Aorta (tissue), 5 donors: ENCODE data around the gene DNAH2. TPM values are rescaled to one million over a fixed set of nuclear protein-coding genes. Genes with fewer than 3 reads are reported as not detected.

Experiments
- ATAC-seq: fragments of 200-7000 bp; cut with Tn5 transposase; one replicate; pipeline ENCODE4 v1.9.1; 2022; ENCODE audit warnings: moderate library complexity; ENCODE audit not compliant: low FRiP score
- DNase-seq, 2 donors: peaks; one replicate each; pipeline ENCODE4 v3.0.0-alpha.2; 2020
- H3K27ac ChIP-seq, 2 donors: one replicate each; pipeline ENCODE4 v1.5.1; 2013; ENCODE audit warnings: low read length in 2 of 2, mild to moderate bottlenecking in 2 of 2, moderate library complexity in 2 of 2, control low read depth in 1 of 2, inconsistent platforms in 1 of 2, low read depth in 1 of 2
- H3K27me3 ChIP-seq, 2 donors: one replicate each; pipeline ENCODE4 v1.6.1; 2013; ENCODE audit warnings: control low read depth in 1 of 2, low read length in 1 of 2, mild to moderate bottlenecking in 1 of 2, moderate library complexity in 1 of 2; ENCODE audit not compliant: insufficient read depth in 2 of 2, control insufficient read depth in 1 of 2
- H3K36me3 ChIP-seq, 2 donors: one replicate each; pipeline ENCODE4 v1.6.1; 2013; ENCODE audit warnings: control low read depth in 1 of 2, low read length in 1 of 2, mild to moderate bottlenecking in 1 of 2; ENCODE audit not compliant: insufficient read depth in 2 of 2, control insufficient read depth in 1 of 2
- H3K4me1 ChIP-seq, 2 donors: one replicate each; pipeline ENCODE4 v1.6.1; 2013; ENCODE audit warnings: low read length in 2 of 2, control low read depth in 1 of 2, mild to moderate bottlenecking in 1 of 2, moderate library complexity in 1 of 2; ENCODE audit not compliant: insufficient read depth in 2 of 2, control insufficient read depth in 1 of 2
- H3K4me3 ChIP-seq, 2 donors: one replicate each; pipeline ENCODE4 v1.5.1; 2013; ENCODE audit warnings: low read length in 2 of 2, control low read depth in 1 of 2, mild to moderate bottlenecking in 1 of 2
- H3K9me3 ChIP-seq: one replicate; pipeline ENCODE4 v1.6.1; 2013; ENCODE audit warnings: mild to moderate bottlenecking, low read length; ENCODE audit not compliant: control insufficient read depth
- WGBS, 2 donors: extraction: QIAGEN DNeasy Blood & Tissue Kit; methylation state at CpG; one replicate each; pipeline ENCODE4 v1.1.7; 2013; 5-methylcytosine and 5-hydroxymethylcytosine counted together
- intact Hi-C, 2 donors: fragments of 100-400 bp; cut with DNase I; formaldehyde crosslinking; loops; one replicate each; pipeline versions ENCODE4 v1.14.2 to v1.15.0; 2022
- polyA plus RNA-seq, 2 donors: library from polyadenylated mRNA; stranded (reverse); fragments of 200-250 nt; gene quantifications; one replicate each; pipeline ENCODE4 v1.2.3, GENCODE V29; 2013
- total RNA-seq, 2 donors: library from RNA; stranded (reverse); fragmentation: NEBNext Ultra II Directional; extraction: Animal tissue kit (Norgen Biotek cat#: 25700); gene quantifications; one replicate each; pipeline ENCODE4 v1.2.1, GENCODE V29; 2021
- donor health status: healthy with polysubstance abuse.
- donor health status: Bipolar disorder and iron deficiency.
- donor health status: DM: no; HTN: no; CAD: no.
- donor health status: DM: no; HTN: no; CAD: no.
- donor health status: DM: yes; HTN: yes; CAD: no.

DNAH2 gene
- total and polyA plus RNA-seq, 4 donors, result 0.08 to 1.6 (median 0.16) TPM; not detected in 1

DNA sequence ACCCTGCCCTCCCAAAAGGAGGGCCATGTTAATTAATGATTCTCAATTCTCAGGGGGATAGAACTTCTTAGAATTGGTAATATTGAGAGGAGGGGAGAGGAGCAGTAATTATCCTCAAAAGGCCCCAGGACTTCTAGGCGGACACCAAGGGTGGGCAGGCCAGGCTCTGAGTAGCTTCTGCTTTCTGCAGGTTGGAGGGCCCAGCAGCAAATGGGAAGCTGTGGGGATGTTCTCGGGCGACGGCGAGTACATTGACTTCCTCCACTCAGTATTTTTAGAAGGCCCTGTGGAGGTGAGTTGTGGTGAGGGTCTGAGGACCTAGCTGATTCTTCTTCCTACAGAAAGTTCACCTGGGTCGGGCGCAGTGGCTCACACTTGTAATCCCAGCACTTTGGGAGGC is 57.5 kb downstream of the DNAH2 start:
- Histone ChIP-seq H3K9me3 (no peaks in the 10 kb centered on the region), H3K4me1 (no peaks in the 10 kb centered on the region), H3K27ac (no peak overlapping the region), H3K27me3 (no peaks in the 10 kb centered on the region), H3K4me3 (no peak overlapping the region), H3K36me3 (no peaks in the 10 kb centered on the region)
- DNase-seq, result no peak
- intact Hi-C loops, result no loop called here
- ATAC-seq, result no peak
- 88 to 91% methylated on average over 7 of the region's 7 CpGs for WGBS, 2 donors

DNA sequence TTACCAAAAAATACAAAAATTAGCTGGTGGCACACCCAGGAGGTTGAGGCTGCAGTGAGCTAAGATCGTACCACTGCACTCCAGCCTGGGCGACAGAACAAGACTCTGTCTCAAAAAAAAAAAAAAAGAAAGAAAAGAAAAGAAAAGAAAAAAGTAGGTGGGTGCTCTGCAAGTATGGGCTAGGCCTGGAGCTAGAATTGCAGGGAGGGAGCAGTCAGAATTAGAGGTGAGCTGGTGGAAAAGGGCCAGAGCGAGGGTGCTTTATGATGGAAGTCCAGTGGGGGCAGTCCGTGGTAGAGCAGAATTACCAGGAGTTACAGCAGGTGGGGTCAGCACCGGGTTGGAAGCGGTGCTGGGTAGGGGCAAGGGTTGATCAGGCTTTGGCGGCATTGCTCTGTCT is 59.5 kb downstream of the DNAH2 start:
- Histone ChIP-seq H3K27me3 (no peaks in the 10 kb centered on the region), H3K27ac (no peak overlapping the region), H3K36me3 (no peaks in the 10 kb centered on the region), H3K9me3 (no peaks in the 10 kb centered on the region), H3K4me1 (no peaks in the 10 kb centered on the region), H3K4me3 (no peak overlapping the region)
- no peak for DNase-seq
- intact Hi-C loops, result no loop called here
- no peak for ATAC-seq
- WGBS, 2 donors, result 83% methylated on average over 7 of the region's 7 CpGs

DNA sequence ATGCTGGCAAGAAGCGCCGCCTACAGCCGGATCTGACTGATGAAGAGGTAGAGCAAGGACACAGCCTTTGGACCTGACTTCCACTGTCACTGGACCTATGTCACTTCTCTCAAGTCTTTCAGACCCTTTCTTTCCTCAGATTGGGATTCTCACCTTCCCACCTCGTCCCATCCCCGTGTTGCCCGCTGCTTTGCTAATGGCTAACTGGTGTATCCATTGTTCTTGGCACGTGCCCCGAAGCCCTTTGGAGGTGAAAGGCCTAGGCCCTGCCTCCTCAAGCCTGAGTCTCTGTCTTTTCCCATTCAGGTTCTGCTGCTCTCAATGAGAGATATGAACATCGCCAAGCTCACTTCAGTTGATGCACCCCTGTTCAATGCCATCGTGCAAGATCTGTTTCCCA is 63.2 kb downstream of the DNAH2 start:
- ATAC-seq, result no peak
- no peaks in the 10 kb centered on the region for H3K36me3 ChIP-seq
- no peak overlapping the region for H3K27ac ChIP-seq
- H3K4me3 ChIP-seq, result no peak overlapping the region
- intact Hi-C loops, result no loop called here
- 89 to 91% methylated on average over 10 of the region's 10 CpGs for WGBS, 2 donors
- H3K9me3 ChIP-seq, result no peaks in the 10 kb centered on the region
- no peak for DNase-seq
- H3K27me3 ChIP-seq, result no peaks in the 10 kb centered on the region
- no peaks in the 10 kb centered on the region for H3K4me1 ChIP-seq

DNA sequence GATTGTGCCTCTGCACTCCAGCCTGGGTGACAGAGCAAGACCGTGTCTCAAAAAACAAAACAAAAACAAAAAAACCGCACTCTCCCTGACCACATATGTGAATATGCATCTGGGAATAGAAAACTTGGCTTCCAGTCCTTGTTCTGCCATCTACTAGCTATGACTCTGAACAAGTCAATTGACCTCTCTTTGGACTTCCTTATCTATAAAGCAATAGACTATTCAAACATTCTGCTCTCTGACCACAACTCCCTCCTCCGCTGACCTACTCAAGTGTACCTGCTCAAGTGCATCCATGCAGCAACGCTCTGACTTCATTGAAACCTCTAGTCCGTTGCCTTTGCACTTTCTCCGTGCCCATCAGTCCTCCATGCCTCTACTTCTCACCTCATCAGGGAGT is 63.9 kb downstream of the DNAH2 start:
- H3K36me3 ChIP-seq, result no peaks in the 10 kb centered on the region
- H3K4me3 ChIP-seq, result no peak overlapping the region
- intact Hi-C loops, result no loop called here
- no peak for DNase-seq
- H3K4me1 ChIP-seq, result no peaks in the 10 kb centered on the region
- H3K27ac ChIP-seq, result no peak overlapping the region
- H3K27me3 ChIP-seq, result no peaks in the 10 kb centered on the region
- no peaks in the 10 kb centered on the region for H3K9me3 ChIP-seq
- WGBS, 2 donors, result 60 to 68% methylated on average over 6 of the region's 6 CpGs
- no peak for ATAC-seq

DNA sequence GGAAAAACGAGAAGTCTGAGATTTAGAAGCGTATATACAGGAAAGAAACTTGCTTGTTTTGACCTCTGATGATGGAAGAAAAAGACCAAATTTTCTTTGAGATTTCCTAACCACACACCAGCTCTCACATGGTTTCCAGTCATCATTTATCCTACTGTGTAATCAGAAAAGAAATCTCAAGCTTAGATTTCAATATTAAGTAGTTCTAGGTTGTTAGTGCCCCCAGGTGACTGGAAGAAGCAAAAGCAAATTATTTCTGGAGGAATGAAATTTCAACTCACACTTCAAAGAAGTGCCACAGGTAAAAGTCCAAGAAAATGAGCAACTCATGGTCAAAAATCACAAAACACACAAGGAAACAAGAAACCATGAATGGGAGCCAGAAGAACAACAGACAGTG is 64.7 kb downstream of the DNAH2 start:
- no peaks in the 10 kb centered on the region for H3K9me3 ChIP-seq
- DNase-seq, result no peak
- H3K27ac ChIP-seq, result no peak overlapping the region
- H3K4me3 ChIP-seq, result no peak overlapping the region
- H3K4me1 ChIP-seq, result no peaks in the 10 kb centered on the region
- no peaks in the 10 kb centered on the region for H3K36me3 ChIP-seq
- intact Hi-C loops, result loop anchor here in 1 of 2 donors (2.0 kb wide), 1 partner anchor 37 kb away; no protein-coding TSS in a partner anchor
- WGBS, 2 donors, result 57 to 65% methylated on average over 2 of the region's 2 CpGs
- no peak for ATAC-seq
- H3K27me3 ChIP-seq, result no peaks in the 10 kb centered on the region

DNA sequence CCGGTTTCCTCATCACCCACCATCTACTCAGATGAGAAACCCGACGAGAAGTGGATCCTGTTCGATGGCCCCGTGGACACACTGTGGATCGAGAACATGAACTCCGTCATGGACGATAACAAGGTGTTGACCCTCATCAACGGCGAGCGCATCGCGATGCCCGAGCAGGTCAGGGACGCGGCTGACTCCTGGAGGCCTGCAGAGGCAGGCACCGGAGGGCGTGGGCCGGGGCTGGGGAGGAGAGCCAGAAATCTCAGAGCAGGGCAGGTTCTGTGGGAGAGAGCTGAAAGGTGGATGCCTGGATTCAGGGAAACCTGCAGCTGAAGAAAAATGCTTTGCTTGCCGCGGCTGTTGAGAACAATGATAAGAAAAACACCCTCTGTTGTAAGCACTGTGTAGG is 69.3 kb downstream of the DNAH2 start:
- Histone ChIP-seq H3K36me3 (no peaks in the 10 kb centered on the region), H3K4me3 (no peak overlapping the region), H3K4me1 (no peaks in the 10 kb centered on the region), H3K9me3 (no peaks in the 10 kb centered on the region), H3K27ac (no peak overlapping the region), H3K27me3 (no peaks in the 10 kb centered on the region)
- ATAC-seq (no peak), DNase-seq (no peak)
- 84 to 85% methylated on average over 21 of the region's 21 CpGs for WGBS, 2 donors
- intact Hi-C loops, result no loop called here

DNA sequence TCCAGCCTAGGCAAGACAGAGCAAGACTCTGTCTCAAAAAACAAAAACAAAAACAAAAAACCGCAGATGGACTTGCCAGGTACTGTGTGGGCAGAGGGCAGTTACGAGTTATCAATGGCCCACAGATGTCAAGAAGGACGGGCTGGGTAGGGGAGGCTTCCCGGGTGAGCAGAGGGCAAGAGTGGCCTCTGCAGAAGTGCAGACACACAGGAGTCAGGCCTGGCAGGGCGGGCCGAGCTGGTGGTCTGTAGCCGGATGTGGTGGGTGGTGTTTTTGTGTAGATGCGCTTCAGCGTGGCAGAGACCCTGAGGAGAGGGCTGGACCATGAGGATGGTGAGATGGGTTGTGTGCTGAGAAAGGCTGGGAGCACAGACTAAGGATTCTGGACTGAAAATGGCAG is 71.6 kb downstream of the DNAH2 start:
- H3K4me3 ChIP-seq, result no peak overlapping the region
- no peak overlapping the region for H3K27ac ChIP-seq
- H3K27me3 ChIP-seq, result no peaks in the 10 kb centered on the region
- intact Hi-C loops, result no loop called here
- H3K4me1 ChIP-seq, result no peaks in the 10 kb centered on the region
- 77 to 84% methylated on average over 9 of the region's 9 CpGs for WGBS, 2 donors
- no peak for DNase-seq
- no peak for ATAC-seq
- no peaks in the 10 kb centered on the region for H3K9me3 ChIP-seq
- H3K36me3 ChIP-seq, result no peaks in the 10 kb centered on the region

DNA sequence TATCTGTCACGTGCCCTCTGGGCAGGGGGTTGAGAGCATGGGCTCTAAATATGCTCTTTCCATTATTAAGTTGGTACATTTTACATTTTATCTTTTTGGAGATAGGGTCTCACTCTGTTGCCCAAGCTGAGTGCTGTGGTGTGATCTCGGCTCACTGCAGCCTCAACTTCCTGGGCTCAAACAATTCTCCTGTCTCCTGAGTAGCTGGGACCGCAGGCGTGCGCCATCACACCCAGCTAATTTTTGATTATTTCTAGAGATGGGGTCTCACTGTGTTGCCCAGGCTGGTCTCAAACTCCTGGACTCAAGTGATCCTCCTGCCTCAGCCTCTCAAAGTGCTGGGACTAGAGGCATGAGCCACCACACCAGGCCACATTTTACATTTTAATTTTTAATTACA is 72.6 kb downstream of the DNAH2 start:
- Histone ChIP-seq H3K27me3 (no peaks in the 10 kb centered on the region), H3K27ac (no peak overlapping the region), H3K36me3 (no peaks in the 10 kb centered on the region), H3K4me1 (no peaks in the 10 kb centered on the region), H3K9me3 (no peaks in the 10 kb centered on the region), H3K4me3 (no peak overlapping the region)
- DNase-seq, result no peak
- intact Hi-C loops, result no loop called here
- WGBS, 2 donors, result 85 to 86% methylated on average over 5 of the region's 5 CpGs
- ATAC-seq, result no peak

DNA sequence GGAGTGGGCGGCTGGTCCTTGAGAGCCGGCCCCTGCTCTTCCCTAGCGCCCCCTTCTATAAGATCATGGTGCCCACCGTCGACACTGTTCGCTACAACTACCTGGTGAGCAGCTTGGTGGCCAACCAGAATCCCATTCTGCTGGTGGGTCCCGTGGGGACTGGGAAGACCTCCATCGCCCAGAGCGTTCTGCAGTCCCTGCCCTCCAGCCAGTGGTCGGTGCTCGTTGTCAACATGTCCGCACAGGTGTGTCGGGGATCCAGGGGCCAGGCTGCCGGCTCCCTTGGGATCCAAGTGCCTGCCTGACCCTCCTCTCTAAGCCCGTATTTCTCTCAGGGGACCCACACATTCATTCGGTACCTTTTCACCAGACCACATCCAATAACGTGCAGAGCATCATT is 75.1 kb downstream of the DNAH2 start:
- ATAC-seq, result no peak
- Histone ChIP-seq H3K4me3 (no peak overlapping the region), H3K36me3 (no peaks in the 10 kb centered on the region), H3K27ac (no peak overlapping the region), H3K27me3 (no peaks in the 10 kb centered on the region), H3K4me1 (no peaks in the 10 kb centered on the region), H3K9me3 (no peaks in the 10 kb centered on the region)
- 90 to 94% methylated on average over 17 of the region's 17 CpGs for WGBS, 2 donors
- intact Hi-C loops, result no loop called here
- no peak for DNase-seq
